Measurements from ENCODE around the gene PPEF2.

The PPEF2 gene

GRCh38 chr4:75831856-75832405, 70.3 kb downstream of the PPEF2 start:
- H3K27me3 ChIP-seq (ENCODE audit: insufficient read depth, poor library complexity, severe bottlenecking) = no peaks in the 10 kb centered on the region
- H3K4me3 ChIP-seq (ENCODE audit: severe bottlenecking) = no peak overlapping the region
- H3K9me3 ChIP-seq (ENCODE audit: severe bottlenecking) = no peaks in the 10 kb centered on the region
- DNase-seq (ENCODE audit: low spot score) (no peak), ATAC-seq (ENCODE audit: low read depth) (no peak)
- H3K36me3 ChIP-seq (ENCODE audit: low read depth) = no peaks in the 10 kb centered on the region
- TF ChIP-seq CTCF (IDR thresholded peaks at IDR 0.05; ENCODE audit: poor library complexity, severe bottlenecking) = no peak
- H3K4me1 ChIP-seq (ENCODE audit: insufficient read depth, poor library complexity, severe bottlenecking) = no peaks in the 10 kb centered on the region
- no peak overlapping the region for H3K27ac ChIP-seq (ENCODE audit: poor library complexity, severe bottlenecking)

- no peak for ATAC-seq (ENCODE audit: low read depth)
- no peak for DNase-seq (ENCODE audit: low spot score)
- TF ChIP-seq CTCF (IDR thresholded peaks at IDR 0.05; ENCODE audit: poor library complexity, severe bottlenecking) = no peak
- H3K27ac ChIP-seq (ENCODE audit: poor library complexity, severe bottlenecking) = no peak overlapping the region
- H3K27me3 ChIP-seq (ENCODE audit: insufficient read depth, poor library complexity, severe bottlenecking) = no peaks in the 10 kb centered on the region
- H3K4me1 ChIP-seq (ENCODE audit: insufficient read depth, poor library complexity, severe bottlenecking) = no peaks in the 10 kb centered on the region
- H3K36me3 ChIP-seq (ENCODE audit: low read depth) = no peaks in the 10 kb centered on the region
- no peaks in the 10 kb centered on the region for H3K9me3 ChIP-seq (ENCODE audit: severe bottlenecking)
- no peak overlapping the region for H3K4me3 ChIP-seq (ENCODE audit: severe bottlenecking)
These were observed 71.3 kb downstream of the PPEF2 start for GRCh38 chr4:75830906-75831305.

GRCh38 chr4:75823812-75824211, 78.4 kb downstream of the PPEF2 start:
- ATAC-seq (ENCODE audit: low read depth) (no peak; the same call in 2 of the 3 replicates), DNase-seq (ENCODE audit: low spot score) (no peak)
- H3K27ac ChIP-seq (ENCODE audit: poor library complexity, severe bottlenecking) = no peak overlapping the region
- no peaks in the 10 kb centered on the region for H3K4me1 ChIP-seq (ENCODE audit: insufficient read depth, poor library complexity, severe bottlenecking)
- H3K36me3 ChIP-seq (ENCODE audit: low read depth) = no peaks in the 10 kb centered on the region
- H3K4me3 ChIP-seq (ENCODE audit: severe bottlenecking) = no peak overlapping the region
- no peaks in the 10 kb centered on the region for H3K27me3 ChIP-seq (ENCODE audit: insufficient read depth, poor library complexity, severe bottlenecking)
- no peaks in the 10 kb centered on the region for H3K9me3 ChIP-seq (ENCODE audit: severe bottlenecking)
- no peak for TF ChIP-seq CTCF (IDR thresholded peaks at IDR 0.05; ENCODE audit: poor library complexity, severe bottlenecking)

GRCh38 chr4:75822416-75822815, 79.8 kb downstream of the PPEF2 start:
- ATAC-seq (ENCODE audit: low read depth) (no peak), DNase-seq (ENCODE audit: low spot score) (no peak)
- H3K27ac ChIP-seq (ENCODE audit: poor library complexity, severe bottlenecking) = no peak overlapping the region

More at GRCh38 chr4:75822416-75822815, 79.8 kb downstream of the PPEF2 start:
- no peak overlapping the region for H3K4me3 ChIP-seq (ENCODE audit: severe bottlenecking)
- H3K9me3 ChIP-seq (ENCODE audit: severe bottlenecking) = no peaks in the 10 kb centered on the region
- no peak for TF ChIP-seq CTCF (IDR thresholded peaks at IDR 0.05; ENCODE audit: poor library complexity, severe bottlenecking)
- H3K4me1 ChIP-seq (ENCODE audit: insufficient read depth, poor library complexity, severe bottlenecking) = no peaks in the 10 kb centered on the region
- no peaks in the 10 kb centered on the region for H3K36me3 ChIP-seq (ENCODE audit: low read depth)
- H3K27me3 ChIP-seq (ENCODE audit: insufficient read depth, poor library complexity, severe bottlenecking) = no peaks in the 10 kb centered on the region
